ENCODE measurements around the gene ZSWIM8.

Gene ZSWIM8

DNA sequence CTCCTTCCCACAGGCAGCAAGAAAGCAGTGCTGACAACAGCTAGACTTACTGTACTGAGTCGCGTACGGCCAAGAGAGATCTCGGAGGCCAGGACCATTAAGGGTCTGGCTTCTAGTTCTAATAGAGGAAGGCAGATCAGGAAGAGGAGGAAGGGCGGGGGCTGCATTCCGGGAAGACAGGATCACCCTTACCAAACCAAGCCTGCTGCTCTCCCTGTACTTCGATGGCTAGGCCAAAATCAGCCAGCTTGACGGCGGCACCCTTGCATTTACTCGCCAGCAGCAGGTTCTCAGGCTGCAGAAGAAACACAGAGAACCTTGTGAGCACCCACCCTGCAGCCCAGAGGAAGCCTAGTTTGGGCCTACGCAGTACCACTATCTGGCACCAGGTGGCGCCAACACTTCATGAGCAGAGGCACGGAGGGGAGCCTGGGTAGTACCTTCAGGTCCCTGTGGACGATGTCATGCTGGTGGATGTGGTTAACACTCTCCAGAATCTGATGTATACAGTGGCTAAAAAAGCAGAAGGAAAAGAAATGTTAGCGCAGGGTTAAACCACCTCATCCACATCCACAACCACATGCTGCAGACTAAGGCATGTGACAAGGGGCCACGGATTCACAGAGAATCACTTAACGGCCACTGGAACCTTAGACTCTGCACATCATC lies 63.5 kb downstream of the ZSWIM8 start:
- DNase-seq, result peak; percentile 63

DNA sequence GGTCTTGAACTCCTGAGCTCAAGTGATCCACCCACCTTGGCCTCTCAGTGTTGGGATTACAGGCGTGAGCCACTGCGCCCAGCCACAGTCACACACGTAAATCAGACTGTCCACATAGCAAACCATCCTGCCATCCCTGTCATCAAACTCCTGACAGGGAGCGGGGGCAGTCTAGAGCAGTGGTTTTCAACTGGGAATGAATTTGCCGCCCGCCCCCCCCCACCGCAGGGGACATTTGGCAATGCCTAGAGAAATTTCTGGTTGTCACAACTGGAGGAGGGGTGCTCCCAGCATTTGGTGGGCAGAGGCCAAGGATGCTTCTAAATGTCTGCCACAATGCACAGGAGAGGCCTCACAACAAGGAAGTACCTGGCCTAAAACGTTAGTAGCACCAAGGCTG lies 64.8 kb downstream of the ZSWIM8 start:
- no peak for DNase-seq

DNA sequence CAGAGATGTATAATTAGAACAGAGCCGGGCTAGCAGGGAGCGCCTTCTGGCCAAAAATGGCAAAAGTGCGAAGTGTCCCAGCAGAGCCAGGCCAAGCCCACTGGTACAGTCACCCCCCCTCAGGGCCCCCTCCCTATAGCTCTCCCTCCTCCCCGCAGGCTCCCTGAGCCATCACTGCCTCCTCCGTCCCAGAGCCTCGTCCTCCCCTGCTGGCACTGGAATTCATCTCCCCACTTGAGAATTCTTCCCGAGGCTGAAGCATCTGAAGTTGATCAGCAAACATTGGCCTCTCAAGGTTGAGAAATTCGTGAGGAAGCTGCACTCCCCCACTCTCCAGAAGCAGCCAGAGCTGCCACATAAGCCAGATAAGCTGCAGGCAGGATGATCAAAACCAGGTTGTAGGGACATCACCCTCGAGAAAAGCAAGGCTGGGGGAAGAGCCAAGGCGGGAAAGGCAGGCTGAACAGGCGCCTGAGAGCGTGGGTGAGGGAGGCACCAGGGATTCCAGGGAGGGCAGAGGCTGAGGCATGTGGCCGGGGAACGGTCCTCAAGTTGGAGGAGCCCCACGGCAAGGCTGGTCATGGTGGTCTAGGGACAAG lies 65.6 kb downstream of the ZSWIM8 start:
- DNase-seq, result no peak

All from NCI-H1048 (cell line).